ENCODE measurements around the gene MGAT4A. TPM values are rescaled to one million over a fixed set of nuclear protein-coding genes. Genes with fewer than 3 reads are reported as not detected.

Gene MGAT4A
- total RNA-seq, 1 donor from 2014 or later = 1.7 TPM

DNA sequence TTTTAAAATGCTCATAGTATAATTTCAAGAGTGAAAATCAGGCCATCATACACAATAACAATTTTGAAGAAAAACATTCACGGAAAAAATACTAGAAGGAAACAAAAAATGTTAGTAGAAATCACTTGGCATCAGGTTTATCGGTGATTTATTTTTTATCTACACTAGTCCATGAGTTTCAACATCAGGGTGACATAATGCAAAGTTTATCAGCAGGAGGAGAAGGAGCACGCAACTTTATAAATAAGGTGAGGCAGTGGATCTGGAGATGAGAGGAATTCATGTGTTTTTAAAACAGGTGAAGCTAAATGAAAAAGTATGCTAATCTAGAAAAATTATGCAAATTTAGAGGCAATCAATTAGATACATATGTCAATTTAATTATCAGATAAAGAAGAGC is 54.2 kb downstream of the MGAT4A start:
- no peak overlapping the region for H3K4me3 Mint-ChIP-seq (ENCODE audit: unreplicated experiment)
- H3K27ac Mint-ChIP-seq (ENCODE audit: unreplicated experiment) = no peak overlapping the region
- no peak overlapping the region for H2AFZ ChIP-seq (ENCODE audit: low read depth, low read length)
- H4K20me1 ChIP-seq (ENCODE audit: insufficient read depth, low read length) = no peaks in the 10 kb centered on the region
- peaks cover 10% of the 10 kb centered on the region for H3K9me3 Mint-ChIP-seq (ENCODE audit: unreplicated experiment)
- H3K4me2 ChIP-seq (ENCODE audit: low read length) = no peak overlapping the region
- H3K27me3 ChIP-seq (ENCODE audit: insufficient read depth, low read length) = no peaks in the 10 kb centered on the region
- H3K27me3 Mint-ChIP-seq (ENCODE audit: low read depth, unreplicated experiment) = no peaks in the 10 kb centered on the region
- DNase-seq (ENCODE audit: low read depth) (no peak), FAIRE-seq (no peak)
- H3K79me2 ChIP-seq (ENCODE audit: insufficient read depth, low read length) = no peaks in the 10 kb centered on the region
- H3K9me3 ChIP-seq (ENCODE audit: insufficient read depth, low read depth, low read length) = no peaks in the 10 kb centered on the region
- H3K4me1 Mint-ChIP-seq (ENCODE audit: low read depth, unreplicated experiment) = no peaks in the 10 kb centered on the region
- H3K27ac ChIP-seq (ENCODE audit: low read depth, low read length) = no peak overlapping the region
- no peaks in the 10 kb centered on the region for H3K36me3 ChIP-seq (ENCODE audit: insufficient read depth, low read length)
- H3K36me3 Mint-ChIP-seq (ENCODE audit: low read depth, unreplicated experiment) = peaks cover 2% of the 10 kb centered on the region
- no peak for TF ChIP-seq EZH2 (IDR thresholded peaks at IDR 0.05; ENCODE audit: insufficient read depth, low read length)
- TF ChIP-seq, protein P1, sequence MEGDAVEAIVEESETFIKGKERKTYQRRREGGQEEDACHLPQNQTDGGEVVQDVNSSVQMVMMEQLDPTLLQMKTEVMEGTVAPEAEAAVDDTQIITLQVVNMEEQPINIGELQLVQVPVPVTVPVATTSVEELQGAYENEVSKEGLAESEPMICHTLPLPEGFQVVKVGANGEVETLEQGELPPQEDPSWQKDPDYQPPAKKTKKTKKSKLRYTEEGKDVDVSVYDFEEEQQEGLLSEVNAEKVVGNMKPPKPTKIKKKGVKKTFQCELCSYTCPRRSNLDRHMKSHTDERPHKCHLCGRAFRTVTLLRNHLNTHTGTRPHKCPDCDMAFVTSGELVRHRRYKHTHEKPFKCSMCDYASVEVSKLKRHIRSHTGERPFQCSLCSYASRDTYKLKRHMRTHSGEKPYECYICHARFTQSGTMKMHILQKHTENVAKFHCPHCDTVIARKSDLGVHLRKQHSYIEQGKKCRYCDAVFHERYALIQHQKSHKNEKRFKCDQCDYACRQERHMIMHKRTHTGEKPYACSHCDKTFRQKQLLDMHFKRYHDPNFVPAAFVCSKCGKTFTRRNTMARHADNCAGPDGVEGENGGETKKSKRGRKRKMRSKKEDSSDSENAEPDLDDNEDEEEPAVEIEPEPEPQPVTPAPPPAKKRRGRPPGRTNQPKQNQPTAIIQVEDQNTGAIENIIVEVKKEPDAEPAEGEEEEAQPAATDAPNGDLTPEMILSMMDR (IDR thresholded peaks at IDR 0.05; ENCODE audit: insufficient read depth, low read depth, low read length) = no peak
- H3K4me3 ChIP-seq (ENCODE audit: insufficient read depth, low read depth, low read length) = no peak overlapping the region
- no peaks in the 10 kb centered on the region for H3K4me1 ChIP-seq (ENCODE audit: insufficient read depth, low read length)
- H3K9ac ChIP-seq (ENCODE audit: low read length) = no peak overlapping the region

DNA sequence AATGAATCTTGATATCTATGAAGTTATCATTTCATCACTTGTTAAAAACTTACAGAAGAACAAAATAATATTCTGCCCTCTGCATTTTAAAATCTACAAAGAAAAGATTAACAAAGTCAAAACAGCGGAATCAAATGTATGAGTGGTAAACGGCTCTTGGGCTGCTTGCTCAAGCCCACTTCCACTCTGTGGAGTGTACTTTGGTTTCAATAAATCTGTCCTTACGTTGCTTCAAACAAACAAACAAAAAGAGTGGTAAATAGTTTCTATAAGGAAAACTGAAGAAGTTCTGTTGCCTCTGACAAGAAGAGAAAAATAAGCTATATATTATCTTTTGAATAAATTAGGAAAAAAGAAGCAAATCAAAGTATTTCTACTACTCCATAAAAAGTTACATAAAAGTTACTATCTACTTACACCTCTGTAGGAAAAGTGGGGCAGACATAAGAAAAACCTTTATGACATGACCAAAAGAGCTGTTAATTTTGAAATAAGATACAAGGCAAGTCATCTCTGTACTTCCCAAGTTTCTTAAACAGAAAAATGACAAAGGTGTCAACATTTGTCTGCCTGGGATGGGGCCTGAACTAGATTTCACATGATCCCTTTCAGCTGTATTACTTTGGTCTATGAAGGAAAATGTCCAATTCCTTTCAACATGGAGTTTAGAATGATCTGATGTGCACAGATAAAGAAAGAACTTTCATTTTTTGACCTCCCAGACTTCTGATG is 56.5 kb downstream of the MGAT4A start:
- Histone ChIP-seq H3K79me2 (ENCODE audit: insufficient read depth, low read length) (no peaks in the 10 kb centered on the region), H4K20me1 (ENCODE audit: insufficient read depth, low read length) (no peaks in the 10 kb centered on the region), H3K9me3 (ENCODE audit: insufficient read depth, low read depth, low read length) (no peaks in the 10 kb centered on the region), H2AFZ (ENCODE audit: low read depth, low read length) (no peak overlapping the region), H3K9ac (ENCODE audit: low read length) (no peak overlapping the region), H3K4me2 (ENCODE audit: low read length) (no peak overlapping the region), H3K4me1 (ENCODE audit: insufficient read depth, low read length) (no peaks in the 10 kb centered on the region), H3K27ac (ENCODE audit: low read depth, low read length) (no peak overlapping the region), H3K4me3 (ENCODE audit: insufficient read depth, low read depth, low read length) (no peak overlapping the region), H3K36me3 (ENCODE audit: insufficient read depth, low read length) (no peaks in the 10 kb centered on the region), H3K27me3 (ENCODE audit: insufficient read depth, low read length) (no peaks in the 10 kb centered on the region)
- Mint-ChIP-seq H3K9me3 (ENCODE audit: unreplicated experiment) (peaks cover 13% of the 10 kb centered on the region), H3K4me3 (ENCODE audit: unreplicated experiment) (no peak overlapping the region), H3K36me3 (ENCODE audit: low read depth, unreplicated experiment) (peaks cover 2% of the 10 kb centered on the region), H3K27ac (ENCODE audit: unreplicated experiment) (no peak overlapping the region), H3K27me3 (ENCODE audit: low read depth, unreplicated experiment) (no peaks in the 10 kb centered on the region), H3K4me1 (ENCODE audit: low read depth, unreplicated experiment) (no peaks in the 10 kb centered on the region)
- DNase-seq (ENCODE audit: low read depth) (no peak), FAIRE-seq (no peak)
- TF ChIP-seq, protein P1 (IDR thresholded peaks at IDR 0.05; ENCODE audit: insufficient read depth, low read depth, low read length) = no peak
- no peak for TF ChIP-seq EZH2 (IDR thresholded peaks at IDR 0.05; ENCODE audit: insufficient read depth, low read length)

DNA sequence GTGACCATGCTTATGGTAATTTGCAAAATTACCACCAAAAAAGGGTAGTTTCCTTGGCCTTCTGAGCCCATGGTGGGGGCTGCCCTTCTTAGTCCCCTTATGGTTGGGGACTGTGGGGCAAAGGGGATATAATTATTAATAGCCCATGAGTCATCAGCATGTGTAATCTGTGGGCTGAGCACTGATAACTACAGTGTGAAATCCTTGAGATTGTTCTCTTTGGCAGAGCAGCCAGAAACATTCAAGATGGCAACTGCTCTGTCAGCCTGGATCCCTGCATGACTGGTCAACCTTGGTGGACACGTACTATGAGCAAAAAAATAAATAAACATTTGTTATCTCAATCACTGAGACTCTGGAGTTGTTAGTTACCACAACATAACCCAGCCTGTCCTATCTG is 61.3 kb downstream of the MGAT4A start:
- FAIRE-seq = no peak

More for the DNA sequence above, 61.3 kb downstream of the MGAT4A start:
- H3K79me2 ChIP-seq (ENCODE audit: insufficient read depth, low read length) = no peaks in the 10 kb centered on the region
- H3K9ac ChIP-seq (ENCODE audit: low read length) = no peak overlapping the region
- TF ChIP-seq, protein P1 (IDR thresholded peaks at IDR 0.05; ENCODE audit: insufficient read depth, low read depth, low read length) = no peak
- no peak for TF ChIP-seq EZH2 (IDR thresholded peaks at IDR 0.05; ENCODE audit: insufficient read depth, low read length)
- Mint-ChIP-seq H3K27me3 (ENCODE audit: low read depth, unreplicated experiment) (no peaks in the 10 kb centered on the region), H3K9me3 (ENCODE audit: unreplicated experiment) (peaks cover 15% of the 10 kb centered on the region), H3K4me3 (ENCODE audit: unreplicated experiment) (no peak overlapping the region), H3K4me1 (ENCODE audit: low read depth, unreplicated experiment) (no peaks in the 10 kb centered on the region), H3K27ac (ENCODE audit: unreplicated experiment) (no peak overlapping the region), H3K36me3 (ENCODE audit: low read depth, unreplicated experiment) (no peaks in the 10 kb centered on the region)
- no peak overlapping the region for H3K27ac ChIP-seq (ENCODE audit: low read depth, low read length)
- H3K4me1 ChIP-seq (ENCODE audit: insufficient read depth, low read length) = no peaks in the 10 kb centered on the region
- no peaks in the 10 kb centered on the region for H3K27me3 ChIP-seq (ENCODE audit: insufficient read depth, low read length)
- no peaks in the 10 kb centered on the region for H3K9me3 ChIP-seq (ENCODE audit: insufficient read depth, low read depth, low read length)
- DNase-seq (ENCODE audit: low read depth) = peak; percentile 13
- no peak overlapping the region for H2AFZ ChIP-seq (ENCODE audit: low read depth, low read length)
- no peak overlapping the region for H3K4me3 ChIP-seq (ENCODE audit: insufficient read depth, low read depth, low read length)
- H3K36me3 ChIP-seq (ENCODE audit: insufficient read depth, low read length) = no peaks in the 10 kb centered on the region
- no peak overlapping the region for H3K4me2 ChIP-seq (ENCODE audit: low read length)
- H4K20me1 ChIP-seq (ENCODE audit: insufficient read depth, low read length) = no peaks in the 10 kb centered on the region

Measured in astrocyte (in vitro differentiated cells and primary cell).